GM19239 (cell line): ENCODE measurements around the gene DIDO1.

ENCODE experiments used
- DNase-seq: peaks from one replicate; pipeline ENCODE4 v3.0.0; 2011; ENCODE audit warnings: low spot score; ENCODE audit not compliant: insufficient read length
- FAIRE-seq: peaks from 2 replicates; lab custom pipeline; 2011; peaks lifted over from hg19 to GRCh38; lab: Jason Lieb, UNC

The DIDO1 gene

GRCh38 chr20:62900052-62900691 lies 26.1 kb downstream of the DIDO1 start:
- peak; percentile 59 for FAIRE-seq
- peak; percentile 93 for DNase-seq

DNA sequence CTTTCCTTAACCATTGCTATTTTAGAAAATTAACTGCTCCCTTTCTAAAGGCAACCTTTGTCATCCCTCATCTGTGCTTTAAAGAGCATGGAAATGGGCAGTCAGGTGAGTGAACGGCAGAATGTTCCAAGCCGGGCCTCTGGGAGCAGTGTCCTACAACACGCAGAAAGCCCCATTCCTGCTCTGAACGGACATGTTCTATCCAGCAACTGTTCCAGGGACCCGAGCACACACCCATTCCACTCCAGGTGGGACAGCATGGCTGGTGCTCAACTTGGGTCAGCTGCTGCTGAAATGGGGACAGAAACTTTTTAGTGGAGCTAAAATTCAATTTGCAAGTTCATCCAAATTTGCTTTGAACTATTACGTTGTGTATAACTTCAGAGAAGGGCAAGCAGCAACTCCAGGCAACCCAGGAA lies 26.7 kb downstream of the DIDO1 start:
- no peak for DNase-seq
- no peak for FAIRE-seq

DNA sequence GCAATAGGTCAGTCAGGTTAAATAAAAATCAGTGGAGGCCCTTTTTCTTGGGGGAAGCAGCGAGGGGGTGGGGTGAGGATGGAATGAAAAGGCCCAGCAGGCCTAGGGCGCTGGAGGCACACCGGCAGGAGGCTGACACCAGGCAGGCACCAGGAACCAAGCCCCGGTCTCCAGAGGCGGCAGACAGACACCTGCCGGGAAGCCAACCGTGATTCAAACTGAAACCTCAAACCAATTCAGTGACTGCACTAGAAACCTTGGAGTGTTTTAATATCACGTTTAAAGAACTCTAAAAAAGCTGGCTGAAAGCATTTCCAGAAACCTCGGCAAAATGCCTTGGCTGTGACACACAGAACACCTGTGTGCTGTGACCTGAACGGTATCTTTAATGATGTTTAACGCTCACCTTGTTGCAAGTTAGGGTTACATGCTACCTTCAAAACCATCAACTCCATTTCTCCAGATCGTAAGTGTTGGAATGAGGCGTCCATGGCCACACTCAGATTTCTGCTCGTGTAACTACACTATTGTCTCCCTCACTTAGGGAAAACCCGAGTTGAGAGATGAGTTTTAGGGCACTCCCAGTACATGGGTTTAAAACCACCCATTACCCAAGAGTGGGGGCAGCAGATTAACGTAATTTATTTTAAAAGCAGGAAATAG lies 27.2 kb downstream of the DIDO1 start:
- peak; percentile 73 for DNase-seq

DNA sequence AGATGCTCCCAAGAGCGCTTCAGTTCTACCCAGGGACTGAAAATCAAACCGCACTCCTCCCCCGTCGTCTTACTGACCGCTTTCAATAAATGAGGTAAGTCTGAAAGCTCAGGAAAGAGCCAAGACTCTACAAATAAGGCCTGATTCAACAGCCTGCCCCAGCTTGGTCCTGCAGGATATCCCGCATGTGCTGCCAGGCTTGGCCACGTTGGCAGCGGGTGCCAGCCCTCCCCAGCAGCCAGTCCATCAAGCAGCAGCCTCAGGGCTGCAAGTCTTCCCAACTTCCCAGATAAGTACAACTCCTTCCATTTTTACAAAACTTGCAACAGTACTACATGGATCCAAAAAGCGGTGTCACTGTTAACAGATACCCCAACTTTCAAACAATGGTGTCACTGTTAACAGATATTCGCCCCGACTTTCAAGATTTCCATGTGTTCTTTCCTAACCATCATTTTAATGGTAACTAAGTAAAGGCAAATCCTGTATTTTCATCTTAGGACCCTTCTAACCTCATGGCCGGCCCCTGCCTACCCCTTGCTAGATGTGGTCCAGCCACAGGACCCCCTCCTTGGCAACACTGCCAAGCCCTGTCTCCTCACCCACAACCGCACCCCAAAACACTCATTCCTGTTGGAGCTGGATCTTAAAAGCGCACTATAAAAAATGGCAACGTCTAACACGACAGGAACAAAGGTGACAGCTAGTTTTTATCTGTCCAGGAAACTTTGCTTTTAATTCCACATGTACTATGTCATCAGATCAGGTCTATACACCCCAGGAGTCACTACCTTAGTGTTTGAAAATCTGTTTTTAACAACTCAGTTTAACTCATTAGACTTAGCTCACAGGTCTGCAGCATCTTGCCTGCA lies 28.0 kb downstream of the DIDO1 start:
- no peak for DNase-seq
- FAIRE-seq = no peak

More for the DNA sequence above, 27.2 kb downstream of the DIDO1 start:
- peak; percentile 33 for FAIRE-seq

- DNase-seq = no peak
- FAIRE-seq = no peak
These were observed 28.6 kb downstream of the DIDO1 start for GRCh38 chr20:62897666-62898065.

DNA sequence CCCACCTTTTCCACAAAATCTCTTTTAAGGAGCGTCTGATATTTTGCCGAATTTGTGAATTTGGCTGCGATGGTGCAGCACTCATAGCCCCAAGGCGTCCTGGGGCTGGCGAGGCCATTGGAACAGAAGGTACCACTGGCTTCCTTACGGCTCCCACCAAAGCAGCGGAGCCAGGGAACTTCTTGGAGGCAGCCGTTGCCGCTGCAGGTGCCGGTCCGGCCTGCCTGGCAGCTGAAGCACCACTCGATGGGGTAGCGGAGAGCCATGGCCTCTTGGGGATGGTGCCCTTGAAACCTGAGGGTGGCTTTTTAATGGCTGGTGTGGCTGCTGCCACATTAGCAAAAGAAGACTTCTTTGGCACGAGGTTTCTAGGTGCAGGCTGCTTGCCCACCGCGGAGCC lies 29.8 kb downstream of the DIDO1 start:
- FAIRE-seq (no peak), DNase-seq (no peak)

GRCh38 chr20:62895539-62895938 lies 30.8 kb downstream of the DIDO1 start:
- DNase-seq (no peak), FAIRE-seq (no peak)

DNA sequence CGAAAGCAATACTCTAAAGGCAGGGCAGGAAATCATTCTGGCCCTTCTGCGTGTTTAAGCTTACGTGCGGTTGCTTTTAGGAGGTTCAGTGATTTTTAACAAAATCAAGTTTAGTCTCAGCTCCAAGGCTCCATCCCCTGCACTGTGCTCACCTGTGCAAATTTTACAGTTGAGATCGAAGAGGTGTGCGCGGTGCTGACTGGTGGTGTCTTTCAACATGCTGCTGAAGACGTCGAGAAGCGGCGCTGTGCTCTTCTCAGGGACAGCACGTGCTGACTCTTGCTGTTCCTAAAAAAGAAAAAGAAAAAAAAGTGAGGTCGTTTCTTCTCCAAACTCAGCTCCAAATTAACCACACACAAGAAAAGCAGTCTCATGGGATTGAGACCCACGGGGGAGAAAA lies 32.0 kb downstream of the DIDO1 start:
- no peak for FAIRE-seq
- no peak for DNase-seq

DNA sequence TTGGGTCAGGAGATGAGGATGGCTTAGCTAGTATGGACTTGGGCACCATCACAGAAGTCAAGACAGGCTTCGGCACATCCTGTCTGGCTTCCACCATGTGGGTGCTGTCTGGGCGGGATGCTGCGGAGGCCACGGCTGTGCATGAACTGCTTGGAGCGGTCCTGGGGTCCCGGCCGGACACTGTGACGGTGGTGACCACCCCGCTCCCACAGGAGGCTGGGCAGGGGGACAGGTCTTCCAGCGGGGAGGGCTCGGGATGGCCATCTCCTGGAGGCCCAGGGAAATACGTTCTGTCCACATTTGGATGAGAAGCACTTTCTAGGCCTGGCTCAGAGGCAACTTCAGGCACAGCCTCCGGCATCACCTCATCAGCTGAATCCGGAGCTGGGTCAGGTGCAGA lies 32.6 kb downstream of the DIDO1 start:
- FAIRE-seq = no peak
- DNase-seq = no peak

DNA sequence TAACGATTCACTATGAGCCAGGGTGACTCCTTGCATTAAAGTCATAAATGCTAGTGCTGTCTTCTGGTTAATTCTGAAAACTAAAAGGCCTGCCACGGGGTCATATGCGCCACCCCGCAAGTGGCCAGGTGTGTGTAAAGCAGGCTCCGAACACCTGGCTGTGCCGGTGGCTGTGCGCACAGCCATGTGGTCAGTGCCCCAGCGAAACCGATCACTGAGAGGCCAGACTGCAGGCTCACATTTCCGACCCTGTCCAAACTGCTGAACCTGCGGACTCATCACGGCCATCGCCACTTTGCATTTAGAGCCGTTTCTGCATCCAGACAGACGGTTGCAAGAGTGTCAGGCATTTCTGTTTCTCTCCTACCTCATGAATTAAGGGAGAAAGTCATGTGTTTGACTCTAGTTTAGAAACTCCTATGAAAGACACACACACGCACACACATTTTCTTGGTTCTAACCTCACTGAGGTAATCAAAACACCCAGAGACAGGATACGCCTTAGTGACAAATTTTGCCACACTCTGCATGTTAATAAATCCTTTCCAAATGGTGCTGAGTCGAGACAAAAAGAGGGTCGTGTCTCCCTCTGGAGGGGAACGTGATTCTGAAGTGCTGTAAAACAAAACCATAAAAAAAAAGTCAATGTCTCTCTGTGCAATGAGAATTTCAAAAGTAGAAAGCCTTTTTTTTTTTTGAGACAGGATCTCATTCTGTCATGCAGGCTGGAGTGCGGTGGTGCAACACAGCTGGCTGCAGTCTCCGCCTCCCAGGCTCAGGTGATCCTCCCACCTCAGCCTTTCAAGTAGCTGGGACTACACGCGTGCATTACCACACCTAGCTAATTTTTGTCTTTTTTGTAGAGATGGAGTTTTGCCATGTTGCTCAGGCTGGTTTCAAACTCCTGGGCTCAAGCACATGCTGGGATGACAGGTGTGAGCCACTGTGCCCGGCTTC lies 33.7 kb downstream of the DIDO1 start:
- no peak for FAIRE-seq
- DNase-seq = no peak

- DNase-seq (no peak), FAIRE-seq (no peak)
These were observed 35.2 kb downstream of the DIDO1 start for GRCh38 chr20:62891111-62891510.

- no peak for FAIRE-seq
- DNase-seq = no peak
These were observed 35.9 kb downstream of the DIDO1 start for GRCh38 chr20:62890444-62890843.

DNA sequence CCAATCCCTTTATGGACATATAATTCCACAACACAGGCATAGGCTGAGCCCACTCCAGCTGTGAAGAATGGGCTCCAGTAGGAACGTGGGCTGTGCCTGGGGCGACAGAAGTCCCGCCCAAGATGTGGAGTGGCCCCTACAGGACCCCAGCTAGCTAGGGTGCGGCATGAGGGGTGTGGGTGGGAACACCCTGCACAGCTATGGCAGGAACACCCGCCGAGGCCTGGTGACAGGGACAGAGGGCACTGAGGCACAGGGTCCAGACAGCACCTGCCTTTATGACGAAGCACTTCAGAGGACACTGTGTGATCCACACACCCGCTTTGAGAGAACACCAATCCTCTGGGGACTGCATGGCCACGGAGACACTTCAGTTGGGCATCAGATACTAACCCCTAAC lies 36.4 kb downstream of the DIDO1 start:
- FAIRE-seq = no peak

DNA sequence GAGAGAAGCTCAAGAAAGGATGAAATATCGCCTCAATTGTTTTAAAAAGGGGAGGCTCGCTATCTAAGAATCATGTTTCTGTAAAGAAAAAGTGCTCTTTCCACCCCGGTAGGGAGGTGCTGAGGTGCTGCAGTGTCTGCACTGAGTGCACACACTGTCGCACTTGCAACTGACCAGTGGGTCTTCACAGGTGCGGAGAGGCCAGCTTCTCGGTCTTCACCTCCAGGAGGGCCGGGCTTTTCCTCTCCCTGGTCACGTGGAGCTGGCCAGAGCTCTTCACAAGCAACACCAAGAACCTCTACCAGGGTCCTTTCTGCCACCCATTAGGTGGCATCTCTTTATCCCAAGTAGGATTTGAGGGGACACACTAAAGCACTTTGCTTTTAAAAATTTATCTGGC lies 36.9 kb downstream of the DIDO1 start:
- FAIRE-seq (no peak), DNase-seq (no peak)

More for the DNA sequence above, 36.4 kb downstream of the DIDO1 start:
- DNase-seq = no peak

- DNase-seq = no peak
- FAIRE-seq = no peak
These were observed 37.4 kb downstream of the DIDO1 start for GRCh38 chr20:62888910-62889309.

DNA sequence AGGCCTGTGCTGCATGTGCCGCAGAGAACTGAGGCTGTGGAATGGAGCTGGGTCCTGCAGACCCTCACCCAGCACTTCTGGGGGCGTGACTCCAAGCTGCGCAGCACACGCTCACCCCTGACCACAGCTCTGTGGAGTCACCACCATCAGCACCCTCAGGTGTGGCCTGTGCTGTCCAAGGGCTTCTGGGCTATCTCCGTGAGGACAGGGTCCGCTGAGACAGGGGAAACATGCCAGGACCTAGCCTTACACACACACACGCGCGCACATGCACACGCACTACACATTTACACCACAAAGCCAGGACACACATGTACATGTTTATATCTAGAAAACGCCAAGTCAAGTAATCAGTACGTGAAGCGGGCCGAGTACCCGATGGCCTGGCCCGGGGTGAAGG lies 37.9 kb downstream of the DIDO1 start:
- no peak for DNase-seq
- no peak for FAIRE-seq

- no peak for FAIRE-seq
These were observed 38.5 kb downstream of the DIDO1 start for GRCh38 chr20:62887860-62888239.

GRCh38 chr20:62887152-62887859 lies 39.0 kb downstream of the DIDO1 start:
- FAIRE-seq = no peak
- DNase-seq = no peak

More at GRCh38 chr20:62887860-62888239, 38.5 kb downstream of the DIDO1 start:
- no peak for DNase-seq

DNA sequence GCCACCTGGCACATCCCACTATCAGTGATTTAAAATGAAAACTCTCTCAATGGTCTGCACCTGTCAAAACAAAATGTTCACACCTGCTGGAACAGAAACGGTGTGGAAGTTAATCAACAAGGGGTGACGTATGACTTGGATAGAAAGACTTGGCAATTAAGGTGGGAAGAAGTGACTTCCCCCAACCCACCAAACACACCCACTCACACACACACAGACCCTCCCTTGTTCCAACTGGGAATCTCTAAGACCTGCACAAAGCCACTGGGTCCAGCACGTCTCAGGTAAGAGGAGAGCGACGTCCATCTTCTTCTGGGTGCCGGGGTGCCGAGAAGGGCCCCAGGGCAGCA lies 39.6 kb downstream of the DIDO1 start:
- no peak for FAIRE-seq
- DNase-seq = no peak
